Measurements from ENCODE around the gene DISC1.
A peak's percentile ranks its signal among the peaks of the same experiment; 100 is the strongest.

DNA sequence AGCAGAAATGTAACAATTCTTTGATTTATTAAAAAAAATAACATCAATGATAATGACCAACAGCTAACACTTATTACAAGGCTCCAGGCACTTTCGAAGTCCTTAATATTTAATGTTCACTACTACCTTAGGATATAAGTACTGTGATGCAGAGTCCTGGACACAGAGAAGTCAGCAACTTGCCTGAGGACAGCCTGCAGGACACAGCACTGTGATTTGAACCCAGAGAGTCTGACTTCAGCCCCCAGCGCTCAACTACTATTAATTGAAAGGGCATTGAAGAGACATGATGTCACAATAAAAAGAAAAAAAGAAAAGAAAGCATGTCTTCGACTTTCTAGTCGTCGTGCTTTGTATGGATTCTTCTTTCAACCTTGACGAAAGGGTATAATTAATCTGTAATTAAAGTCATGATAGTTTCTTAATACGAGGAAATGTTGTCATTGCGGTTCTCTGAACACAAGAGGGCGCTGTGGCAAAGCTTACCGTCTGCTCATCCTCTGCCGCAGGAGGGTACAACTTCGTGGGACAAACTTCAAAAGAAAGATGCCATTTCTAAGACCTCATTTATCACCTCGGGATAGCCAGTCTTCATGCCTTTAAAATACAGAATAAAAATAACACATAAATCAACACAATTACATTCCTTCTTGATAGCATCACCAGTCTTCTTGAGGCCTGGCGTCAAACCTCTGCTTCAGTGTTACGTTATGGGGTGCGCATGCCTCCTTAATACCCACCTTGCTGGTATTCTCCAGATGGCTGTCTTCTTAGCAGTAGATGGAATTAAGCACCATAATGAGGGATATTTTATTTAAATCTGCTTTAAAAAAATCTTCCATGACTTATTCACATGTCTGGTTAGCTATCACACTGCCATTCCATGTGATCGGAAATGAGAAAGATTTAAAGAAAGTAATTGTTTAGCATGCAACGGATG, 240.1 kb downstream of the DISC1 start:
- TF ChIP-seq, protein P1, sequence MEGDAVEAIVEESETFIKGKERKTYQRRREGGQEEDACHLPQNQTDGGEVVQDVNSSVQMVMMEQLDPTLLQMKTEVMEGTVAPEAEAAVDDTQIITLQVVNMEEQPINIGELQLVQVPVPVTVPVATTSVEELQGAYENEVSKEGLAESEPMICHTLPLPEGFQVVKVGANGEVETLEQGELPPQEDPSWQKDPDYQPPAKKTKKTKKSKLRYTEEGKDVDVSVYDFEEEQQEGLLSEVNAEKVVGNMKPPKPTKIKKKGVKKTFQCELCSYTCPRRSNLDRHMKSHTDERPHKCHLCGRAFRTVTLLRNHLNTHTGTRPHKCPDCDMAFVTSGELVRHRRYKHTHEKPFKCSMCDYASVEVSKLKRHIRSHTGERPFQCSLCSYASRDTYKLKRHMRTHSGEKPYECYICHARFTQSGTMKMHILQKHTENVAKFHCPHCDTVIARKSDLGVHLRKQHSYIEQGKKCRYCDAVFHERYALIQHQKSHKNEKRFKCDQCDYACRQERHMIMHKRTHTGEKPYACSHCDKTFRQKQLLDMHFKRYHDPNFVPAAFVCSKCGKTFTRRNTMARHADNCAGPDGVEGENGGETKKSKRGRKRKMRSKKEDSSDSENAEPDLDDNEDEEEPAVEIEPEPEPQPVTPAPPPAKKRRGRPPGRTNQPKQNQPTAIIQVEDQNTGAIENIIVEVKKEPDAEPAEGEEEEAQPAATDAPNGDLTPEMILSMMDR (IDR thresholded peaks at IDR 0.05) = peak; percentile 71 to 92 (median 85)
- TF ChIP-seq POLR2A (IDR thresholded peaks at IDR 0.05) = no peak
